HG03457 (cell line): ENCODE data around the gene CWC27.
A peak's percentile ranks its signal among the peaks of the same experiment; 100 is the strongest.

Experiments
- ATAC-seq: cut with Tn5 transposase; IDR thresholded peaks from one replicate; pipeline ENCODE4 v1.9.1; 2021; ENCODE audit warnings: moderate number of reproducible peaks; ENCODE audit not compliant: unreplicated experiment

Gene CWC27

DNA sequence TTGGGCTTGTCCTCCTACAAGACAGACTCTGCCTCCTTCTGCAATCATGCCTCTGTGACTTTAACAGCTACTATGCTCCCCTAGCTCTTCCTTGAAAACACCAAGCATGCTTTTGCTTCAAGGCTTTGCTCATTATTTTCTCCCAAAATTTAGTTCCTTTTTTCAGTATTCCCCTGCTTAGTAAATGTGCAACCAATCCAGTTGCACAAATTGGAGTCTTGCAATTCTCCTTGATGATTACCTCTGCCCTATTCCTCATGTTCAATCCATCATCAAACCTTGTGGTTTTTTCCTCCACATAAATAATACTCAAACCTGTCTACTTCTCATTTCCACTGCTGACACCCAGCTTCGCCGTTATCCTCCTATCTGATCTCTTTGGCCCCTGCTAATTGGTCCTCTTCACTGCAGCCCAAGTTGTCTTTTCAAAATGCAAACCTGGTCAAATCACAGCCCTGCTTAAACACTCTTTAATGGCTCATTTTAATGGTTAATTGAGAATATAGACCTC lies 296.3 kb downstream of the CWC27 start:
- no peak for ATAC-seq

DNA sequence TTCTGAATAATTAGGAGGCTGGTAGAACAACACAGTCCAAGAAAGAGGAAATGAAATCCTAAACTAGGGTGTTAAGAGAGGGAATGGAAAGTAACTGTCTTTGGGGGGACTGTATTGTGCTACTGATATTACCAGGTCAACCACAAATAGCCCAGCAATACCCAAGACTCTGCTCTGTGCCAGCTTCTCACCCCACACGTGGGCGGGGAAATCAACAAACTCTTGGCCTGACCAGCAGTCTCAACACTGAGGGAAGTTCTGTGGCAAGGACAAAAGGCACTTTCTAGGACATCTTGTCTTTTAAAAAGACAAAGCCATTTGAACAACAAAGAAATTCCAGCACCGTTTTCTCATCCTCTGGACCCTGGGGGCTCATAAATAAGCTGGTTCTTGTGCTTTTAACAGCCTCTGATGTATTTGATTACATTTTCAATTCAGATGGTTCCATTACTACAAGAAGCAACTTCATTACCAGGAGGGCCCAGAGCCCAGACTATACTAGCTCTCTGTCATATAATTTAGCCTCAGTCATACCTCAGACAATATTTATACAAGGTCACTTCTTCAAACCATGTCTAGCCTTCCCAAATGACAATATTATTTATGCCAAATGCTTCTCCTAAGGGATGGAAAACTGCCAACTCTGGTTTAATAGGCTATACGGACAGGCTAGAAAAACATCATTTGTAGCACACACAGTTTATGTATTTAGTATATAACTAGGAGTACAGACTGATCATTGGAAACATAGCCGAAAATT lies 297.8 kb downstream of the CWC27 start:
- peak; percentile 77 for ATAC-seq

DNA sequence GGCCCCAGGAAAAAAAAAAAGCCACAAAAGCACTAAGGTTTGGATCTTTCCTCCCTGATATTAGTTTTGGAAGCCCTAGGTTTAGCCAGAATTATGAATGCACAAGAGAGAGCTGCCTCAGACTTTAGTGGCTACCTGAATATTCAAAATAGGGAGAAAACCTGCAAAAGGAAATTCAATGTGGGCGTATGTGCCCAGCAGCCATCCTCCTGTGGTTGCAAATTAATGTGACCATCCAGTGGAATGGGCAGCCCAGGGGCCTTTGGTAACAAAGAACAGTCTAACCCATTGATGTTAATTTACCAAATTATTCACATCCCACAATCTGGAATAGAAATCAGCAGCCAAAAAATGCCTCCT lies 298.4 kb downstream of the CWC27 start:
- ATAC-seq = no peak
